Ascending aorta (tissue), 2 donors: ENCODE data around the gene SLC35E2B. TPM values are rescaled to one million over a fixed set of nuclear protein-coding genes. Genes with fewer than 3 reads are reported as not detected.
"Not testable (repeated sequence)": the region's sequence is repeated elsewhere in the genome, so short reads cannot be mapped to it uniquely, and the experiment has no call there.

Experiments
- DNase-seq, 2 donors: peaks; one replicate each; pipeline ENCODE4 v3.0.0-alpha.2; 2019; ENCODE audit warnings: low spot score in 2 of 2
- H3K27ac ChIP-seq, 2 donors: fragments of 200-600 bp; sonication (generic); one replicate each; pipeline ENCODE4 v1.5.1; 2016 to 2017; ENCODE audit warnings: mild to moderate bottlenecking in 1 of 2
- H3K27me3 ChIP-seq: fragments of 200-600 bp; sonication (generic); one replicate; pipeline ENCODE4 v1.5.1; 2017
- H3K36me3 ChIP-seq, 2 donors: fragments of 200-600 bp; sonication (generic); one replicate each; pipeline ENCODE4 v1.5.1; 2016
- H3K4me1 ChIP-seq, 2 donors: fragments of 200-600 bp; sonication (generic); one replicate each; pipeline ENCODE4 v1.5.1; 2016 to 2017; ENCODE audit warnings: mild to moderate bottlenecking in 1 of 2
- H3K4me3 ChIP-seq, 2 donors: fragments of 200-600 bp; sonication (generic); one replicate each; pipeline ENCODE4 v1.5.1; 2016 to 2017; ENCODE audit warnings: mild to moderate bottlenecking in 1 of 2
- H3K9me3 ChIP-seq, 2 donors: fragments of 200-600 bp; sonication (generic); one replicate each; pipeline ENCODE4 v1.5.1; 2016
- intact Hi-C: fragments of 100-400 bp; cut with DNase I; formaldehyde crosslinking; loops from one replicate; pipeline ENCODE4 v1.15.1; 2023
- total RNA-seq: library from RNA; depleted of rRNA; stranded (reverse); fragments of >200 nt; gene quantifications from one replicate; pipeline ENCODE4 v1.1.0, GENCODE V29; 2016
- TF ChIP-seq, protein P1 (sequence below), 3 experiments: fragments of 200-600 bp in 2 of 3; fragments of 450-650 bp in 1 of 3; sonication (generic) in 2 of 3; IDR thresholded peaks; one replicate each; pipeline ENCODE4 v1.5.1; 2016 to 2019; ENCODE audit warnings: antibody characterized with exemption in 3 of 3, mild to moderate bottlenecking in 1 of 3, moderate library complexity in 1 of 3

SLC35E2B gene
- total RNA-seq, 1 donor from 2014 or later: 43.7 TPM

DNA sequence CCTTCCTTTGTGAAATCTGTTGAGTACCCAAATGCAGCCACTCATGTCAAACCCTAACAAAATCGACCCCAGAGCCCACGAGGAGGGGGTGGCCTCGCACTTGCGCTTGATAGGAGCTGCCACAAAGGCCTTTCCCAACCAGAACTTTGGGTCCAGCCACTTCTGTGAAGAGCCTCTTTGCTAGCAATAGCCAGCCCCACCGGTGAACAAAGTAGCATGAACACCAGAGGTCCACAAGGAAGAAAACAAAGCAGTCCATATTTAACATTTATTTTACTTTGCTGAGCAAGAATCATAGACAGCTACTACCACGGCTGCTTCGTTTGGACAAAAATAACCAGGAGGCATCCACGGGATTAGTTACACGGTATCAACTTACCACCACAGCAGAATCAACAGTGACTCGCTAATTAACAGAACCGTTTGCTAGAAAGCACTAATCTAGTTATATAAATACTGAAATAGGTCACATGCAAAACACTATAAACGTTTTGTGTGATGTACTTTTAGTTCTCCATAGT, 34.6 kb upstream of the SLC35E2B start:
- intact Hi-C loops, H3K4me3 ChIP-seq, H3K9me3 ChIP-seq, H3K27me3 ChIP-seq, DNase-seq, H3K27ac ChIP-seq, H3K4me1 ChIP-seq: not testable (repeated sequence)
- peaks cover 16 to 20% of the 10 kb centered on the region in 2 donors for H3K36me3 ChIP-seq

DNA sequence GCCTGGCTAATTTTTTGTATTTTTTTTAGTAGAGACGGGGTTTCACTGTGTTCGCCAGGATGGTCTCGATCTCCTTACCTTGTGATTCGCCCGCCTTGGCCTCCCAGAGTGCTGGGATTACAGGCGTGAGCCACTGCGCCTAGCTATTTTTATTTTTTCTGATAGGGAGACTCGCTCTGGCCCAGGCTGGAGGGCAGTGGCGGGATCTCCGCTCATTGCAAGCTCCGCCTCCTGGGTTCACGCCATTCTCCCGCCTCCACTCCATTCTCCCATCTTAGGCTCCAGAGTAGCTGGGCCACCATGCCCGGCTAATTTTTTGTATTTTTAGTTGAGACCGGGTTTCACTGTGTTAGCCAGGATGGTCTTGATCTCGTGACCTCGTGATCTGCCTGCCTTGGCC, 33.5 kb upstream of the SLC35E2B start:
- H3K4me1 ChIP-seq, intact Hi-C loops, H3K27me3 ChIP-seq, H3K4me3 ChIP-seq, DNase-seq, H3K27ac ChIP-seq, H3K9me3 ChIP-seq: not testable (repeated sequence)
- peaks cover 10 to 13% of the 10 kb centered on the region in 2 donors for H3K36me3 ChIP-seq

DNA sequence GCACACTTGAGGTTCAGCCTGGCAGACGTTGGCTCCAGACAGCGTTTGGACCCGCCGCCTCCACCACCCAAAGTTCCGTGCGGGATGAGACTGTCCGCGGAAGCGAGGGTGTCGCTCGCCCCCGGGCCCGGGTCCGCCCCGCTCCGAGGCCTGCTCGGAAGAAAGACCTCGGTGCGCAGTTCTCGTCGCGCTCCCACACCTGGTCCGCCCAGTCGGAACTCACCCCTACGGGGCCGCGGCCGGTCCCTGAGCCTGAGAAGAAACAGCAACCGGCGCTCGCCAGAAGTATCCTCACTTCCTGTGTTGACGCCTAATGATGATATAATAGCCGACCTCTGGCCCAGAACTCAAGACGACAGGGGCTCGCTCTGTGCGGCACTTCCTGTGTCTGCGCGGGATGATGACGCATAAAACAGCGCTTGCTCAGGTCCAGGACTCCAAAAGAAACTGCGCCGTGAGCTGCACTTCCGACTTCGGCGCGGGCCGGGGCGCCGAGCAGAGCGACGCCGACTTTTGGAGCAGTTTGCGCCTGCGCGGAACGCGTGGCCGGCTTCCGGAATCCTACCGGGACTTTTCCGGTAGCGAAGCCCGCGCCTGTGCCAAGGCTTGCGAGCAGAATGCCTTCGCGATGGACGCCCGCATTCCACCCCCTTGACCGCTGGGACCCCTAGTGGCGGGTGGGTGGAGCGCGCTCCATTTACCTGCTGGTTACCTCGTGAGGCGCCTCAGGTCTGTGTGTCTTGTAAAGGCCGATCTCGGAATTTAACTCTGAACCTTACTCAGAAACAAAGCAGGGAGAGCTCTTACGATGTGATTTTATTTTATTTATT, 31.7 kb upstream of the SLC35E2B start, which contains the start of gene CDK11A:
Gene CDK11A, minus strand, starts transcription at position 323 of the 830 bp plus-strand sequence. CDS start 1,539 bp downstream, outside the sequence.
- Histone ChIP-seq H3K27ac (peak within 1 kb of the TSS; percentile 92 to 95), H3K4me3 (peak within 1 kb of the TSS; percentile 70 to 79), H3K36me3 (peaks cover 5 to 20% of the 10 kb centered on the region in 2 donors)
- TF ChIP-seq, protein P1, sequence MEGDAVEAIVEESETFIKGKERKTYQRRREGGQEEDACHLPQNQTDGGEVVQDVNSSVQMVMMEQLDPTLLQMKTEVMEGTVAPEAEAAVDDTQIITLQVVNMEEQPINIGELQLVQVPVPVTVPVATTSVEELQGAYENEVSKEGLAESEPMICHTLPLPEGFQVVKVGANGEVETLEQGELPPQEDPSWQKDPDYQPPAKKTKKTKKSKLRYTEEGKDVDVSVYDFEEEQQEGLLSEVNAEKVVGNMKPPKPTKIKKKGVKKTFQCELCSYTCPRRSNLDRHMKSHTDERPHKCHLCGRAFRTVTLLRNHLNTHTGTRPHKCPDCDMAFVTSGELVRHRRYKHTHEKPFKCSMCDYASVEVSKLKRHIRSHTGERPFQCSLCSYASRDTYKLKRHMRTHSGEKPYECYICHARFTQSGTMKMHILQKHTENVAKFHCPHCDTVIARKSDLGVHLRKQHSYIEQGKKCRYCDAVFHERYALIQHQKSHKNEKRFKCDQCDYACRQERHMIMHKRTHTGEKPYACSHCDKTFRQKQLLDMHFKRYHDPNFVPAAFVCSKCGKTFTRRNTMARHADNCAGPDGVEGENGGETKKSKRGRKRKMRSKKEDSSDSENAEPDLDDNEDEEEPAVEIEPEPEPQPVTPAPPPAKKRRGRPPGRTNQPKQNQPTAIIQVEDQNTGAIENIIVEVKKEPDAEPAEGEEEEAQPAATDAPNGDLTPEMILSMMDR (IDR thresholded peaks at IDR 0.05): peak; percentile 3 to 32 (median 31)
- H3K9me3 ChIP-seq, H3K4me1 ChIP-seq, H3K27me3 ChIP-seq: not testable (repeated sequence)
- intact Hi-C loops: loop anchor here (2.0 kb wide), 1 partner anchor 149 kb away; the partner anchor contains the start of gene SSU72
- DNase-seq: peak; percentile 99

DNA sequence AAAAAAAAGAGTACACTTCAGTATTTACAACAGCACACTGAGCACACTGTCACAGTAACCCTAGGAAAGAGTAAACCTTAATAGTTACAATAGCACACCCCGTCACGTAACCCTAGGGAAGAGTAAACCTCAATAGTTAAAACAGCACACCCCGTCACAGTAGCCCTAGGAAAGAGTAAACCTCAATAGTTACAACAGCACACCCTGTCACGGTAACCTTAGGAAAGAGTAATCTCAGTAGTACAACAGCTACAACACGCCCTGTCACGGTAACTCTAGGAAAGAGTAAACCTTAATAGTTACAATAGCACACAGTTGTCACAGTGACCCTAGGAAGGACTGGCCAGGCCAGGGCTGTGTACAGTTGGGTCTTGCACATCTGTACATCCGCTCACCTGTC, 28.6 kb upstream of the SLC35E2B start:
- no peak for DNase-seq
- intact Hi-C loops: no loop called here
- no peak overlapping the region for H3K27ac ChIP-seq
- no peaks in the 10 kb centered on the region for H3K9me3 ChIP-seq
- peaks cover 8 to 31% of the 10 kb centered on the region in 2 donors for H3K36me3 ChIP-seq
- no peak overlapping the region for H3K4me3 ChIP-seq
- H3K27me3 ChIP-seq: no peaks in the 10 kb centered on the region
- TF ChIP-seq, protein P1 (IDR thresholded peaks at IDR 0.05): no peak
- no peaks in the 10 kb centered on the region for H3K4me1 ChIP-seq

DNA sequence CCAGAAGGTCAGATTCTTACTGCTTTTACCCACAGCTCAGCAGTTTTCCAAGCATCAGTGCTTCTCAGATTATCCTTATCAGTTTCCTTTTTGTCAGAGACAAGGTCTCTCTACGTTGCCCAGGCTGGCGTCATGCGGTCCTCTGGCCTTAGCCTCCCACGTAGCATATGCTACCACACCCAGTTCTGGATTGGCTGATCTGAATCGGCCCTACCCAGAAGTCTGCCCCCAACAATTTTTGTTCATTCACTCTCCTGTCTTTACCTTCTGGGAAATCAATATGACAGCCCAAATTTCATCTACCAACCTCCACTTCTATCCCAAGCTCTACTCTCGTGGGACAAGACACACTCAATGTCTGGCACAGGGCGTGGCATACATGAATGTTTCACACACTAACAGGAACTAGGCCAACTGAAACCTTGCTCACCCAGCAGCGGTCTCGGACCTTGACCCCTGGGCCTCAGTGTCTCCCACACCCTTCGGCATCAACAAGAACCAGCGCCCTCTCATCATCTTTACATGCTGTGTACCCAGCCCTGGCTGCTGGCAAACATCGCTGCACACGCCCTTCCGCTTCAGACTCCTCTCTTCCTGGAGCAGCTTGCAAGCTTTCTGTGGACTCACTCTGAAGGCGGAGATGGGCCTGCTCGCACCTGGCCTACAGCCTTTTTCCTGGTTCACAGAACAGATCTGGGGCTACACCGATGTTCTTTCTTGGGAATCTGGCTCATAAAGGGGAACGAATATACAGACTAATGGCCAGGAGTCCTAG, 22.7 kb upstream of the SLC35E2B start:
- peaks cover 4 to 23% of the 10 kb centered on the region in 2 donors for H3K36me3 ChIP-seq
- H3K4me3 ChIP-seq, H3K27me3 ChIP-seq, H3K27ac ChIP-seq, H3K9me3 ChIP-seq, H3K4me1 ChIP-seq, intact Hi-C loops: not testable (repeated sequence)
- DNase-seq: peak in 1 of 2 donors; percentile 28

DNA sequence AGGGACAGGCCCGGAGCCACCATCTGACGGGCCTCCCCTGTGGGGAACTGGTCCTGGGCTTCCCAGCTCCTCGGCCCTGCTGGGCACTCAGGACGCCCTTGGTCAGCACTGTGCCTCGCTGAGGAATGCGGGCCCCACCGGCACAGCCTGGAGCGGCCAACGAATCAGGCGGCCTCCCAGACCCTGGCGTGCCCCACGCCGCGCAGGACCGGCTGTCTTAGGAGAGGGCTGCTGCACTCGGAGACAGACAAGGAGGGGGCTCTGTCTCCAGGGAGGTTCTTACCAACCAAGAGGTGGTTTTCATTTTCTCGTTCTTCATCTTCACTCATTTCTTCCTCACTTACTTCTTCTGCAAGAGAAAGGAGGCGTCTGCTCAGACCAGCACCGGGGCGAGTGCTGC, 15.3 kb upstream of the SLC35E2B start:
- H3K27ac ChIP-seq, H3K27me3 ChIP-seq, intact Hi-C loops, H3K4me1 ChIP-seq, H3K9me3 ChIP-seq, H3K4me3 ChIP-seq: not testable (repeated sequence)
- peak in 1 of 2 donors; percentile 7 for DNase-seq
- peaks cover 19 to 21% of the 10 kb centered on the region in 2 donors for H3K36me3 ChIP-seq

DNA sequence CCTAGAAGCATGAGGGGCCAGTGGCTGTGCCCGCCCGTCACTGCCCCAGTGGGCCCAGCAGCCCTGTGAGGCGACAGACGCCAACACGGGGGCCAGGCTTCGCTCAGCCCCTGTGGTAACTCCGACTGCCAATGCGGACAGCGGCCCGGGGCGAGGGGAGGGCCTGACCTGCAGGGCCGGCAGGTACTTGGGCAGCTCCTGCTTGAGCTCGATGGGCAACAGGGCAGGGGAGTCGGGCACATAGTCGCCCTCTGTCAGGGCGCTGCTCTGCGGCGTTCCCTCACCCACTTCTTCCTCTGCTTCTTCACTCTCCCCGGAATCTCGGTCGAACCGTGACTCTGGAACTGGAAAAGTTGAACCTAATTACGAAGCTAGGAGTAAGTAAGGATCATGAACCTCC, 14.6 kb upstream of the SLC35E2B start:
- H3K4me1 ChIP-seq, H3K27ac ChIP-seq, H3K27me3 ChIP-seq, intact Hi-C loops, H3K4me3 ChIP-seq, H3K9me3 ChIP-seq: not testable (repeated sequence)
- DNase-seq: peak in 1 of 2 donors; percentile 19
- peaks cover 19 to 21% of the 10 kb centered on the region in 2 donors for H3K36me3 ChIP-seq

DNA sequence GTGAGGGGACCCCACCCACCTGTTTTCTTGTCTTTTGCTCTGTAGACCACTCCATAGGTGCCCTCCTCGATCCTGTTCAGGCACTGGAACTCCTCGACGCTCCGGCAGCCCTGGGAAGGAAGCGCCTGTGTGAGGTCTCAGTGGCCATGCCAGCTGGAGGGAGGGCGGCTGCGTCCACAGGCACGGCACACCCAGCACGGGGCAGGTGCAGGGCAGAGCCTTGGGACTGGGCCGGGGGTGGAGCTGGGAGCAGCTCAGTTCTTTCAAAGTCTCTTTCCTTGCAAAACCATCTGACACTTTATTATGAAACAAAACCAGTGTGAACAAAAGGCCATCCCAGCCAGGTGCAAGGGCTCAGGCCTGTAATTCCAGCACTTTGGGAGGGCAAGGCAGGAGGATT, 13.0 kb upstream of the SLC35E2B start:
- H3K27me3 ChIP-seq, H3K27ac ChIP-seq, H3K4me3 ChIP-seq, H3K9me3 ChIP-seq, H3K4me1 ChIP-seq, intact Hi-C loops: not testable (repeated sequence)
- peak in 1 of 2 donors; percentile 42 for DNase-seq
- H3K36me3 ChIP-seq: peaks cover 19 to 21% of the 10 kb centered on the region in 2 donors

DNA sequence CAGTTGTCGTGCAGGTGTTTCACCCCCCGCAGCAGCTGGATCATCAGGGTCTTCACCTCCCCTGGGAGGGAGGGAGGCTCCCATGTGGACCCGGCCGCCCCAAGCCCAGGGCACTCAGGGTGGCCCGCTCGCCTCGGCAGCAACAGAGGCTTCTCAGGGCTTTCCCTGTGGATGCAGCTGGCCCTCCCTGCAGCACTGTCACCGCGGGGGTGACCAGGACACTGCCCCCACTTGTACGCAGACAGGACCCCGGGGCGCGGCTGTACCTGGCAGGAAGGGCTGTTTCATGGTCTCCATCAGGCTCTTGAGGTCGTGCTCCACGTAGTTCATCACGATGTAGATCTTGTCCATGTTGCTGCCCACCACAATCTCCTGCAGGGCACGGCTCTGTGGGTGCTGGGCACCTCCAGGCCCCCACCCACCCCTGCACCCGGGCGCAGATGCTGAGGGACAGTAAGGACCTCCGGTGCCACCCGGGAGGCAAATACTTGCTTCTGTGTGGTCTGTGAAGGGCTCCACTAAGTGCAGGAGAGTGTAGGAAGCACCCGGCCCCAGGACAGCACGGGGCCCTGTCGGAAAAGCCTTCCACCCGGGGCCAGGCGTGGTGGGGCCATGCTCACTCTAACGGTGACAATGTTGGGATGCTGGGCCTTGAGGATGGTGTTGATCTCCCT, 11.8 kb upstream of the SLC35E2B start:
- H3K4me1 ChIP-seq, intact Hi-C loops, H3K9me3 ChIP-seq, H3K27me3 ChIP-seq, H3K4me3 ChIP-seq, H3K27ac ChIP-seq: not testable (repeated sequence)
- peaks cover 19 to 21% of the 10 kb centered on the region in 2 donors for H3K36me3 ChIP-seq
- DNase-seq: peak in 1 of 2 donors; percentile 42
